ENCODE results near the gene ZNF350.
"Not testable (repeated sequence)": the region's sequence is repeated elsewhere in the genome, so short reads cannot be mapped to it uniquely, and the experiment has no call there.

The ZNF350 gene

DNA sequence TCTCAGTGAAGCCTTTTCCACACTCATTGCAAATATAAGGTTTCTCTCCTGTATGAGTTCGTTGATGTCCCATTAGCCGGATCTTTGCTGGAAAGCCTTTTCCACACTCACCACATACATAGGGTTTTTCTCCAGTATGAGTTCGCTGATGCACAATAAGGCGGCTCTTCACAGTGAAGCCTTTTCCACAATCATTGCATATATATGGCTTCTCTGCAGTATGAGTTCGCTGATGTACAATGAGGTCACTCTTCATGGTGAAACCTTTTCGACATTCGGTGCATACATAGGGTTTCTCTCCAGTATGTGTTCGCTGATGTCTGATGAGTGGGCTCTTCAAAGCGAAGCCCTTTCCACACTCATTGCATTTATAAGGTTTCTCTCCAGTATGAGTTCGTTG lies 6.8 kb upstream of the ZNF350 start:
- DNase-seq (ENCODE audit: low read depth, low spot score) = no peak
- TF ChIP-seq, protein P1, sequence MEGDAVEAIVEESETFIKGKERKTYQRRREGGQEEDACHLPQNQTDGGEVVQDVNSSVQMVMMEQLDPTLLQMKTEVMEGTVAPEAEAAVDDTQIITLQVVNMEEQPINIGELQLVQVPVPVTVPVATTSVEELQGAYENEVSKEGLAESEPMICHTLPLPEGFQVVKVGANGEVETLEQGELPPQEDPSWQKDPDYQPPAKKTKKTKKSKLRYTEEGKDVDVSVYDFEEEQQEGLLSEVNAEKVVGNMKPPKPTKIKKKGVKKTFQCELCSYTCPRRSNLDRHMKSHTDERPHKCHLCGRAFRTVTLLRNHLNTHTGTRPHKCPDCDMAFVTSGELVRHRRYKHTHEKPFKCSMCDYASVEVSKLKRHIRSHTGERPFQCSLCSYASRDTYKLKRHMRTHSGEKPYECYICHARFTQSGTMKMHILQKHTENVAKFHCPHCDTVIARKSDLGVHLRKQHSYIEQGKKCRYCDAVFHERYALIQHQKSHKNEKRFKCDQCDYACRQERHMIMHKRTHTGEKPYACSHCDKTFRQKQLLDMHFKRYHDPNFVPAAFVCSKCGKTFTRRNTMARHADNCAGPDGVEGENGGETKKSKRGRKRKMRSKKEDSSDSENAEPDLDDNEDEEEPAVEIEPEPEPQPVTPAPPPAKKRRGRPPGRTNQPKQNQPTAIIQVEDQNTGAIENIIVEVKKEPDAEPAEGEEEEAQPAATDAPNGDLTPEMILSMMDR (IDR thresholded peaks at IDR 0.05; ENCODE audit: insufficient read depth, low read length, missing control alignments) = no peak
- ChIA-PET POLR2A (no interaction called here), CTCF (no interaction called here)
- no peak overlapping the region for H3K4me3 ChIP-seq (ENCODE audit: low read depth, low read length)

DNA sequence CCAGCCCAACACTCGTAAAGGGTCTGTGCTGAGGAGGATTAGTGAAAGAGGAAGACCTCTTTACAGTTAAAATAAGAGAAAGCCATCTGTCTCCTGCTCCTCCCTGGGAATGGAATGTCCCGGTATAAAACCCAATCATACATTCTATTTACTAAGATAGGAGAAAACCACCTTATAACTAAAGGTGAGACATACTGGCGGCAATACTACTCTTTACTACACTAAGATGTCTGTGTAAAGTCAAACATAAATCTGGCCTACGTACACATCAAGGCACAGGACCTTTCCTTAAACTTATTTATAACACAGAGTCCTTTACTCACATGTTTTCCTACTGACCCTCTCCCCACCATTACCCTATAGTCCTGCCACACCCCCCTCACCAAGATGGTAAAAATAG lies 3.3 kb downstream of the ZNF350 start:
- ChIA-PET POLR2A (no interaction called here), CTCF (no interaction called here)
- no peak for DNase-seq (ENCODE audit: low read depth, low spot score)
- TF ChIP-seq, protein P1 (IDR thresholded peaks at IDR 0.05; ENCODE audit: insufficient read depth, low read length, missing control alignments) = no peak
- no peak overlapping the region for H3K4me3 ChIP-seq (ENCODE audit: low read depth, low read length)

DNA sequence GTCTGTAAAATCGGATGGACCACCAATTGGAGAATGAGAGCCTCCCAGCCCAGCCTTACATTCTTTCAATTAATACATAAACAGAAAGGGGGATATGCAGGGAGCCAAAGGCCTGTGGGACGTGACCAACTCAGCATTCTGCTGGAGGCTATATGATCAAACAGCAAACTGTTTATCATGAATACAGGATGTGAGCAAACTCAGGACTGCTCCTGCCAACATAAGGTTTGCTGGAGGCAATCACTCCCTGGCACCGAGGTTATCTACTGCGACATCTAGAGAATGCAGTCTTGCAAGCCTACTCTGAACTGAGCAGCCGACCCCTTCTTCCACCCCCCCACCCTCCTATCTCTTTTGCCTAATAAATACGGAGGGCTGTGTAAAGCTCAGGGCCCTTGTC lies 5.7 kb downstream of the ZNF350 start:
- DNase-seq (ENCODE audit: low read depth, low spot score); H3K4me3 ChIP-seq (ENCODE audit: low read depth, low read length); CTCF ChIA-PET; POLR2A ChIA-PET: not testable (repeated sequence)

DNA sequence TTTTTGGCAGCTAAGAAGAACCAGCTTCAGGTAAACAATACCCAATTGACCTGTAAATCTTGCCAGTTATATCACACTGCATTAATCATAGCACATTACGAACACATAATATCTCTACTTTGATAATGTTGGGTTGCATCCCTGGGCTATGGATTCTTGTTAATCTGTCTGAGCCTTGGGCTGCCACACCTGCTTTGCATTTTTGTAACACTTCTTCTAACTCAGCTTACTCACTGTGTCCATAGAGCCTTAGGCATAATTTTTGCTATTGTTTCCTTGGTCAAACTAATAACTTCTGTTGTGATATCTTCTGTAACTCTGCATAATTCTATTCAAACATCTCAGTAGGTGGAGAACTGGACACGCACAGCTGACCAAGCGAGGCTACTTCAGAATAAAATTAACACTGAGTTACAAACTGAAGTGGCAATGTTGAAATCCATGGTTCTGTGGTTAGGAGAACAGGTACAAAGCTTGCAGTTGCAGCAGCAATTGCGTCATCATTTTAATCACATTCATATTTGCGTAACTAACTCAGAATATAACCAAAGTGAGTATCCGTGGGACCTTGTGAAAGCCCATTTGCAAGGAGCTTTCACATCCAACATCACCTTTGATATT lies 6.4 kb downstream of the ZNF350 start:
- TF ChIP-seq, protein P1 (IDR thresholded peaks at IDR 0.05; ENCODE audit: insufficient read depth, low read length, missing control alignments) = no peak
- POLR2A ChIA-PET = no interaction called here
- CTCF ChIA-PET = no interaction called here
- DNase-seq (ENCODE audit: low read depth, low spot score) = no peak
- H3K4me3 ChIP-seq (ENCODE audit: low read depth, low read length) = no peak overlapping the region

DNA sequence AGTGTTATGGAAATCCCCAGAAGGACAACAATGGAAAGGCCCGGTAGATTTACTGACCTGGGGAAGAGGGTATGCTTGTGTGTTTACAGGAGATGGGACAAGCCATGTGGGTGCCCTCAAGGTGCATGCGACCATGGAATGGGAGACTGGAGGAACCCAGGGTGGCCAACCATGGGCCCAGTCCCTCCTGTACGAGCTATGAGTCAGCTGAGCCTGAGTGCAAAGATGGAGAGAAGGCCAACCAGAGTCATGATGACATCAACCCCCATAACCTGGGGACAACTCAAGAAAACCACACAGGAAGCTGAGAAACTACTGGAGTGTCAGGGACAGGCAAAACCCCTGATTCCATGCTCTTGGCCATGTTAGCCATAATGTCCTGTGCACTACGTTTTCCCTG lies 7.8 kb downstream of the ZNF350 start:
- H3K4me3 ChIP-seq (ENCODE audit: low read depth, low read length) = no peak overlapping the region
- CTCF ChIA-PET = no interaction called here
- TF ChIP-seq, protein P1 (IDR thresholded peaks at IDR 0.05; ENCODE audit: insufficient read depth, low read length, missing control alignments) = no peak
- POLR2A ChIA-PET = no interaction called here
- DNase-seq (ENCODE audit: low read depth, low spot score) = no peak

DNA sequence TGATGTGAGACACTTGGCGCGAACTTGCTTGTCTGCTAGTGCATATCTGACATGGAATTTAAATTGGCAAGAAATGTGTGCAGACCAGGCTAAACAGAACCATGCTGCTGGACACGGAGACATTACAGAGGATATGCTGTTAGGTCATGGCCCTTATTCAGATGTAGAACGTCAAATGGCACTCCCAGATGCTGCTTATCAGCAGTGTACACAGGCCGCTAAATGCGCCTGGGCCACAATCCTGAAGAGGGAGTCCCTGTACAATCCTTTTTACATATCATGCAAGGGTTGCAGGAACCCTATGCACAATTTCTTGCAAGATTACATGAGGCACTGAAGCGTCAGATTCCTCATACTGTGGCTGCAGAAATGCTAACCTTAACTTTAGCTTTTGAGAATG lies 9.3 kb downstream of the ZNF350 start:
- TF ChIP-seq, protein P1 (IDR thresholded peaks at IDR 0.05; ENCODE audit: insufficient read depth, low read length, missing control alignments) = no peak
- DNase-seq (ENCODE audit: low read depth, low spot score) = no peak
- H3K4me3 ChIP-seq (ENCODE audit: low read depth, low read length) = no peak overlapping the region
- ChIA-PET CTCF (no interaction called here), POLR2A (no interaction called here)

DNA sequence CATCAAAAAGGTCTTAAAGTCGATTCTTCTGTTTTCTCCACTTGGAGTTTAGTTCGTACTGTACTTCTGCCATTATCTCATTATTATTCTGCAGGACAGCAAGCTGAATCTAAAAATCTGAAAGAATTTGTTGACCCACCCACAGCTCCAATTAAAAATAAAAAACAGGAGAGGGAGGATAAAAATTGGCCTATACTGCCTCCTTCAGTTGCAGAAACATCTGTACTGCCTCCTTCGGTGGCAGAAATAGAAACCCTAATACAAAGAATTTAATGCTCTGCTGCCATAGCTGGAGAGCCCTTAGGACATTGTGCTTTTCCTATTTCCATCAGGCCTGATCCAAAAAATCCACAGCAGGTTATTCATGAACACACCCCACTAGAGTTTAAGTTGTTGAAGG lies 9.8 kb downstream of the ZNF350 start:
- no peak overlapping the region for H3K4me3 ChIP-seq (ENCODE audit: low read depth, low read length)
- ChIA-PET POLR2A (no interaction called here), CTCF (no interaction called here)
- TF ChIP-seq, protein P1 (IDR thresholded peaks at IDR 0.05; ENCODE audit: insufficient read depth, low read length, missing control alignments) = no peak
- DNase-seq (ENCODE audit: low read depth, low spot score) = no peak

DNA sequence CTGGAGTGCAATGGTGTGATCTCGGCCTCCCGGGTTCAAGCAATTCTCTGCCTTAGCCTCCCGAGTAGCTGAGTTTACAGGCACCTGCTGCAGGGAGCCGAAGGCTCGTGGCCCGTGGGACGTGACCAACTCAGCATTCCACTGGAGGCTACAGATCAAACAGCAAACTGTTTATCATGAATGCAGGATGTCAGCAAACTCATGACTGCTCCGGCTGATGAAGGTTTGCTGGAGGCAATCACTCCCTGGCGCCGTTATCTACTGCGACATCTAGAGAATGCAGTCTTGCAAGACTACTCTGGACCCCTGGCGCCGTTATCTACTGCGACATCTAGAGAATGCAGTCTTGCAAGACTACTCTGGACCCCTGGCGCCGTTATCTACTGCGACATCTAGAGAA lies 10.9 kb downstream of the ZNF350 start:
- H3K4me3 ChIP-seq (ENCODE audit: low read depth, low read length); DNase-seq (ENCODE audit: low read depth, low spot score); CTCF ChIA-PET; POLR2A ChIA-PET: not testable (repeated sequence)

Data from AG04449 (cell line).